ENCODE data around the gene LYPD6B.
A peak's percentile ranks its signal among the peaks of the same experiment; 100 is the strongest.

LYPD6B gene

GRCh38 chr2:149012545-149012944 is 26.0 kb upstream of the LYPD6B start:
- DNase-seq (ENCODE audit: low spot score) = no peak

GRCh38 chr2:149015501-149015900 is 23.0 kb upstream of the LYPD6B start:
- no peak for DNase-seq (ENCODE audit: low spot score)

- DNase-seq (ENCODE audit: low spot score) = no peak
These were observed 22.5 kb upstream of the LYPD6B start for GRCh38 chr2:149015926-149016563.

GRCh38 chr2:149017116-149017985 is 21.1 kb upstream of the LYPD6B start:
- peak; percentile 69 for DNase-seq (ENCODE audit: low spot score)

- DNase-seq (ENCODE audit: low spot score) = no peak
These were observed 19.5 kb upstream of the LYPD6B start for GRCh38 chr2:149018981-149019380.

GRCh38 chr2:149019768-149020167 is 18.7 kb upstream of the LYPD6B start:
- no peak for DNase-seq (ENCODE audit: low spot score)

- DNase-seq (ENCODE audit: low spot score) = no peak
These were observed 18.1 kb upstream of the LYPD6B start for GRCh38 chr2:149020432-149020851.

- no peak for DNase-seq (ENCODE audit: low spot score)
These were observed 17.2 kb upstream of the LYPD6B start for GRCh38 chr2:149021271-149021719.

- DNase-seq (ENCODE audit: low spot score) = no peak
These were observed 16.7 kb upstream of the LYPD6B start for GRCh38 chr2:149021761-149022160.

- no peak for DNase-seq (ENCODE audit: low spot score)
These were observed 15.4 kb upstream of the LYPD6B start for GRCh38 chr2:149023091-149023490.

GRCh38 chr2:149027590-149028250 is 10.8 kb upstream of the LYPD6B start:
- no peak for DNase-seq (ENCODE audit: low spot score)

GRCh38 chr2:149028377-149028776 is 10.1 kb upstream of the LYPD6B start:
- DNase-seq (ENCODE audit: low spot score) = no peak

GRCh38 chr2:149028891-149029290 is 9.6 kb upstream of the LYPD6B start:
- DNase-seq (ENCODE audit: low spot score) = no peak

GRCh38 chr2:149029307-149029965 is 9.1 kb upstream of the LYPD6B start:
- no peak for DNase-seq (ENCODE audit: low spot score)

GRCh38 chr2:149031396-149031795 is 7.1 kb upstream of the LYPD6B start:
- DNase-seq (ENCODE audit: low spot score) = no peak

- no peak for DNase-seq (ENCODE audit: low spot score)
These were observed 4.8 kb upstream of the LYPD6B start for GRCh38 chr2:149033716-149034115.

GRCh38 chr2:149034406-149034805 is 4.1 kb upstream of the LYPD6B start:
- DNase-seq (ENCODE audit: low spot score) = no peak

GRCh38 chr2:149036507-149037293 is 1.8 kb upstream of the LYPD6B start:
- no peak for DNase-seq (ENCODE audit: low spot score)

- no peak for DNase-seq (ENCODE audit: low spot score)
These were observed 648 bp upstream of the LYPD6B start for GRCh38 chr2:149037851-149038250.

- no peak for DNase-seq (ENCODE audit: low spot score)
These were observed 770 bp downstream of the LYPD6B start for GRCh38 chr2:149039213-149039724.

- DNase-seq (ENCODE audit: low spot score) = no peak
These were observed 2.0 kb downstream of the LYPD6B start for GRCh38 chr2:149040451-149040850.
